Measurements from ENCODE around the gene DAPL1. TPM values are rescaled to one million over a fixed set of nuclear protein-coding genes. Genes with fewer than 3 reads are reported as not detected.

The DAPL1 gene
- total RNA-seq, 1 experiment from 2014 or later: not detected

DNA sequence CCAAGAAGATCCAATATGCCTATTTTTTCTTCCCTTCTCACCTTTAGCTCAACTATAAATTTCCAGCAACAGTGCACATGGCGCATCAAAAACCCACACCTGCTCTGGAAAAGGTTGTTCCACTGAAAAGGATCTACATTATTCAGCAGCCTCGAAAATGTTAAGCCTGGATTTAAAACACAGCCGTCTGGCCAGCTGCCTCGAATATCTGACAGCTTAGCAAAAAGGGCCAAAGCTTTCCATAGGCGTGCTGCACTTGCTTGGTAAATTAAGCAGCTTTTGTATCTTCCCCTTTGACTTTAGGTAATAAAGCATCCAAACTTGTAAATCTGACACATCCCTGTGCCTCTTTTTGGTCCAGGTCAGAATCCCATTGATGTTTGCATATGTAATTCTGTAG, 20.5 kb downstream of the DAPL1 start:
- Histone ChIP-seq H3K27ac (ENCODE audit: low read length) (no peak overlapping the region), H3K27me3 (ENCODE audit: control insufficient read depth, insufficient read depth, low read length) (peaks cover 37% of the 10 kb centered on the region), H3K4me1 (ENCODE audit: control insufficient read depth, insufficient read depth, low read length) (no peaks in the 10 kb centered on the region), H3K4me3 (ENCODE audit: low read depth in 2 of 2, low read length in 2 of 2) (no peak overlapping the region), H3K36me3 (ENCODE audit: control insufficient read depth, insufficient read depth, low read length) (no peaks in the 10 kb centered on the region), H3K9me3 (ENCODE audit: control insufficient read depth, insufficient read depth, low read depth, low read length) (no peaks in the 10 kb centered on the region)
- CTCF ChIA-PET: no interaction called here
- POLR2A ChIA-PET: no interaction called here
- in situ Hi-C loops (cut with HindIII; ENCODE audit: low pct_unique_long_range_greater_than_20kb, low sequenced_read_pairs) (no loop called here), intact Hi-C loops (cut with micrococcal nuclease; ENCODE audit: unreplicated experiment) (no loop called here)
- no TSS peak for BruUV-seq (replicated peaks)
- TF ChIP-seq POLR2AphosphoS5 (IDR thresholded peaks at IDR 0.05; ENCODE audit: low read depth, low read length) (no peak), TCF7L2 (IDR thresholded peaks at IDR 0.05; ENCODE audit: low read depth, low read length) (no peak), SIN3A (IDR thresholded peaks at IDR 0.05; ENCODE audit: borderline replicate concordance, insufficient read depth, low read depth, low read length) (no peak)
- TF ChIP-seq, protein P1, sequence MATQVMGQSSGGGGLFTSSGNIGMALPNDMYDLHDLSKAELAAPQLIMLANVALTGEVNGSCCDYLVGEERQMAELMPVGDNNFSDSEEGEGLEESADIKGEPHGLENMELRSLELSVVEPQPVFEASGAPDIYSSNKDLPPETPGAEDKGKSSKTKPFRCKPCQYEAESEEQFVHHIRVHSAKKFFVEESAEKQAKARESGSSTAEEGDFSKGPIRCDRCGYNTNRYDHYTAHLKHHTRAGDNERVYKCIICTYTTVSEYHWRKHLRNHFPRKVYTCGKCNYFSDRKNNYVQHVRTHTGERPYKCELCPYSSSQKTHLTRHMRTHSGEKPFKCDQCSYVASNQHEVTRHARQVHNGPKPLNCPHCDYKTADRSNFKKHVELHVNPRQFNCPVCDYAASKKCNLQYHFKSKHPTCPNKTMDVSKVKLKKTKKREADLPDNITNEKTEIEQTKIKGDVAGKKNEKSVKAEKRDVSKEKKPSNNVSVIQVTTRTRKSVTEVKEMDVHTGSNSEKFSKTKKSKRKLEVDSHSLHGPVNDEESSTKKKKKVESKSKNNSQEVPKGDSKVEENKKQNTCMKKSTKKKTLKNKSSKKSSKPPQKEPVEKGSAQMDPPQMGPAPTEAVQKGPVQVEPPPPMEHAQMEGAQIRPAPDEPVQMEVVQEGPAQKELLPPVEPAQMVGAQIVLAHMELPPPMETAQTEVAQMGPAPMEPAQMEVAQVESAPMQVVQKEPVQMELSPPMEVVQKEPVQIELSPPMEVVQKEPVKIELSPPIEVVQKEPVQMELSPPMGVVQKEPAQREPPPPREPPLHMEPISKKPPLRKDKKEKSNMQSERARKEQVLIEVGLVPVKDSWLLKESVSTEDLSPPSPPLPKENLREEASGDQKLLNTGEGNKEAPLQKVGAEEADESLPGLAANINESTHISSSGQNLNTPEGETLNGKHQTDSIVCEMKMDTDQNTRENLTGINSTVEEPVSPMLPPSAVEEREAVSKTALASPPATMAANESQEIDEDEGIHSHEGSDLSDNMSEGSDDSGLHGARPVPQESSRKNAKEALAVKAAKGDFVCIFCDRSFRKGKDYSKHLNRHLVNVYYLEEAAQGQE (IDR thresholded peaks at IDR 0.05; ENCODE audit: insufficient read depth in 1 of 2, low read depth in 2 of 2, low read length in 1 of 2): no peak
- TF ChIP-seq, protein P2, sequence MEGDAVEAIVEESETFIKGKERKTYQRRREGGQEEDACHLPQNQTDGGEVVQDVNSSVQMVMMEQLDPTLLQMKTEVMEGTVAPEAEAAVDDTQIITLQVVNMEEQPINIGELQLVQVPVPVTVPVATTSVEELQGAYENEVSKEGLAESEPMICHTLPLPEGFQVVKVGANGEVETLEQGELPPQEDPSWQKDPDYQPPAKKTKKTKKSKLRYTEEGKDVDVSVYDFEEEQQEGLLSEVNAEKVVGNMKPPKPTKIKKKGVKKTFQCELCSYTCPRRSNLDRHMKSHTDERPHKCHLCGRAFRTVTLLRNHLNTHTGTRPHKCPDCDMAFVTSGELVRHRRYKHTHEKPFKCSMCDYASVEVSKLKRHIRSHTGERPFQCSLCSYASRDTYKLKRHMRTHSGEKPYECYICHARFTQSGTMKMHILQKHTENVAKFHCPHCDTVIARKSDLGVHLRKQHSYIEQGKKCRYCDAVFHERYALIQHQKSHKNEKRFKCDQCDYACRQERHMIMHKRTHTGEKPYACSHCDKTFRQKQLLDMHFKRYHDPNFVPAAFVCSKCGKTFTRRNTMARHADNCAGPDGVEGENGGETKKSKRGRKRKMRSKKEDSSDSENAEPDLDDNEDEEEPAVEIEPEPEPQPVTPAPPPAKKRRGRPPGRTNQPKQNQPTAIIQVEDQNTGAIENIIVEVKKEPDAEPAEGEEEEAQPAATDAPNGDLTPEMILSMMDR (IDR thresholded peaks at IDR 0.05): no peak
- ATAC-seq (no peak), DNase-seq (ENCODE audit: low read depth, low spot score) (no peak)

DNA sequence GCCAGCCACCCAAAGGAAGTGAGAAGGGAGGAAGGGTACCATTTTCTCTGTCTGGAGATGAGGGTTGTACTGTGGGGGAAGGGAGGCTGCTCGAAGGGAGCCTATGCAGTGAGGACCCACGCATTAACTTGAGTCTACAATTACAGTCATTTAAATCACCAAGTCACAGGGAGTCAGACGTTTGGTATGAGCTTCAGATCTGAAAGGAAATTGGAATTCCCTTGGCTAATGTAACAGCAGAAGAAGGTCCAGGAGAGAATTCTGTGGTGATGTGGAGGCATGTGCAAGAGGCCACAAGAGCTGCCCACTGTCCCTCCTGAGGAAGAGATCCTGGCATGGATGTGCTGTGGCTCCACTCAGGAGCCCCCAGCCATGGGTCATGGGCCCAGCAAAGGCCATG, 22.5 kb downstream of the DAPL1 start:
- DNase-seq (ENCODE audit: low read depth, low spot score) (no peak), ATAC-seq (no peak)
- POLR2A ChIA-PET: no interaction called here
- Histone ChIP-seq H3K4me1 (ENCODE audit: control insufficient read depth, insufficient read depth, low read length) (no peaks in the 10 kb centered on the region), H3K27ac (ENCODE audit: low read length) (no peak overlapping the region), H3K9me3 (ENCODE audit: control insufficient read depth, insufficient read depth, low read depth, low read length) (no peaks in the 10 kb centered on the region), H3K4me3 (ENCODE audit: low read depth in 2 of 2, low read length in 2 of 2) (no peak overlapping the region), H3K27me3 (ENCODE audit: control insufficient read depth, insufficient read depth, low read length) (peaks cover 29% of the 10 kb centered on the region), H3K36me3 (ENCODE audit: control insufficient read depth, insufficient read depth, low read length) (no peaks in the 10 kb centered on the region)
- CTCF ChIA-PET: no interaction called here
- TF ChIP-seq, protein P2 (IDR thresholded peaks at IDR 0.05): no peak
- TF ChIP-seq, protein P1 (IDR thresholded peaks at IDR 0.05; ENCODE audit: insufficient read depth in 1 of 2, low read depth in 2 of 2, low read length in 1 of 2): no peak
- TF ChIP-seq TCF7L2 (IDR thresholded peaks at IDR 0.05; ENCODE audit: low read depth, low read length): no peak
- intact Hi-C loops (cut with micrococcal nuclease; ENCODE audit: unreplicated experiment): no loop called here
- BruUV-seq (replicated peaks): no TSS peak
- in situ Hi-C loops (cut with HindIII; ENCODE audit: low pct_unique_long_range_greater_than_20kb, low sequenced_read_pairs): no loop called here

Data from Panc1 (cell line).